HEK293 (cell line): ENCODE data around the gene FRS2.

Source experiments
- GLI2 ChIP-seq: fragments of 450-650 bp; formaldehyde crosslinking; IDR thresholded peaks from 2 replicates; pipeline ENCODE4; 2017; ENCODE audit warnings: missing biosample characterization, missing genetic modification characterization, low read depth, borderline replicate concordance
- HOXA7 ChIP-seq: sonication (generic); formaldehyde crosslinking; IDR thresholded peaks from 2 replicates; pipeline ENCODE4 v1.8.1; 2022; ENCODE audit warnings: missing genetic modification reagents, borderline replicate concordance
- KLF10 ChIP-seq: fragments of 450-650 bp; IDR thresholded peaks from 2 replicates; pipeline ENCODE4 v1.5.1; 2018; ENCODE audit warnings: missing biosample characterization, mild to moderate bottlenecking, missing genetic modification characterization
- SP3 ChIP-seq: fragments of 450-650 bp; formaldehyde crosslinking; IDR thresholded peaks from 2 replicates; pipeline ENCODE4 v1.5.1; 2016; ENCODE audit warnings: missing biosample characterization, missing genetic modification characterization
- ZNF140 ChIP-seq: fragments of 450-650 bp; formaldehyde crosslinking; IDR thresholded peaks from 2 replicates; pipeline ENCODE4 v1.5.1; 2016; ENCODE audit warnings: missing biosample characterization, missing genetic modification characterization
- ZNF530 ChIP-seq: fragments of 450-650 bp; formaldehyde crosslinking; IDR thresholded peaks from 2 replicates; pipeline ENCODE4 v1.5.1; 2016; ENCODE audit warnings: low read depth, missing biosample characterization, missing genetic modification characterization
- ZNF768 ChIP-seq: fragments of 450-650 bp; formaldehyde crosslinking; IDR thresholded peaks from 2 replicates; pipeline ENCODE4 v1.5.1; 2018; ENCODE audit warnings: missing biosample characterization, mild to moderate bottlenecking, missing genetic modification characterization
- TF ChIP-seq, protein P1 (sequence below): sonication (generic); formaldehyde crosslinking; IDR thresholded peaks from 2 replicates; pipeline ENCODE4 v1.8.1; 2022; ENCODE audit warnings: mild to moderate bottlenecking, moderate library complexity, missing genetic modification reagents
- TF ChIP-seq, protein P2 (sequence below): fragments of 450-650 bp; formaldehyde crosslinking; IDR thresholded peaks from 2 replicates; pipeline ENCODE4 v1.5.1; 2016; ENCODE audit warnings: missing biosample characterization, missing genetic modification characterization
- TF ChIP-seq, protein P3 (sequence below): fragments of 450-650 bp; formaldehyde crosslinking; IDR thresholded peaks from 2 replicates; pipeline ENCODE4 v1.5.1; 2016; ENCODE audit warnings: missing biosample characterization, missing genetic modification characterization, low read depth
- TF ChIP-seq, protein P4 (sequence below): fragments of 450-650 bp; formaldehyde crosslinking; IDR thresholded peaks from 2 replicates; pipeline ENCODE4 v1.5.1; 2016; ENCODE audit warnings: missing biosample characterization, missing genetic modification characterization
- TF ChIP-seq, protein P5 (sequence below): fragments of 450-650 bp; formaldehyde crosslinking; IDR thresholded peaks from 2 replicates; pipeline ENCODE4 v1.5.1; 2016; ENCODE audit warnings: missing biosample characterization, missing genetic modification characterization, low read depth

DNA sequence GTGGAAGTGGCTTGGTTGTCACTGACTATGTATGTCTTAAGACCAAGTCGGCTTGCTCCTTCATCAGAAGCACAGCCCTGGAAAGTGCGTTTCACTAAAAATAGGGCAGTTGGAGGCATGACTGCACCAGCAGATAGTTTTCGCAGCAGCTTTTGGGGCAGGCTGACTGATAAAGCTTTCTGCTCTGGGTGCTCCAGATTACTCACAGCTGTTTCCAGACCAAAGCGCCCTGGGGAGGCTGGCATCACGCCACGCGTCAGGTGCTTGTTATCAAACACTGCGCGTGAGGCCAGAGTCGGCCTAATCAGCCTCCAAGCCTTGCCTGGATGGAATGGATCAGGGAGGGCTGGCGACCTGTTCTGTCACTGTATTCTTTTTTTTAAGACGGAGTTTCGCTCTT is 153.8 kb downstream of the FRS2 start:
- TF ChIP-seq ZNF768 (tag by site-specific recombination) = no peak
- TF ChIP-seq, protein P1, sequence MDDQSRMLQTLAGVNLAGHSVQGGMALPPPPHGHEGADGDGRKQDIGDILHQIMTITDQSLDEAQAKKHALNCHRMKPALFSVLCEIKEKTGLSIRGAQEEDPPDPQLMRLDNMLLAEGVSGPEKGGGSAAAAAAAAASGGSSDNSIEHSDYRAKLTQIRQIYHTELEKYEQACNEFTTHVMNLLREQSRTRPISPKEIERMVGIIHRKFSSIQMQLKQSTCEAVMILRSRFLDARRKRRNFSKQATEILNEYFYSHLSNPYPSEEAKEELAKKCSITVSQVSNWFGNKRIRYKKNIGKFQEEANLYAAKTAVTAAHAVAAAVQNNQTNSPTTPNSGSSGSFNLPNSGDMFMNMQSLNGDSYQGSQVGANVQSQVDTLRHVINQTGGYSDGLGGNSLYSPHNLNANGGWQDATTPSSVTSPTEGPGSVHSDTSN (CRISPR knock-in tag) = no peak
- TF ChIP-seq, protein P2, sequence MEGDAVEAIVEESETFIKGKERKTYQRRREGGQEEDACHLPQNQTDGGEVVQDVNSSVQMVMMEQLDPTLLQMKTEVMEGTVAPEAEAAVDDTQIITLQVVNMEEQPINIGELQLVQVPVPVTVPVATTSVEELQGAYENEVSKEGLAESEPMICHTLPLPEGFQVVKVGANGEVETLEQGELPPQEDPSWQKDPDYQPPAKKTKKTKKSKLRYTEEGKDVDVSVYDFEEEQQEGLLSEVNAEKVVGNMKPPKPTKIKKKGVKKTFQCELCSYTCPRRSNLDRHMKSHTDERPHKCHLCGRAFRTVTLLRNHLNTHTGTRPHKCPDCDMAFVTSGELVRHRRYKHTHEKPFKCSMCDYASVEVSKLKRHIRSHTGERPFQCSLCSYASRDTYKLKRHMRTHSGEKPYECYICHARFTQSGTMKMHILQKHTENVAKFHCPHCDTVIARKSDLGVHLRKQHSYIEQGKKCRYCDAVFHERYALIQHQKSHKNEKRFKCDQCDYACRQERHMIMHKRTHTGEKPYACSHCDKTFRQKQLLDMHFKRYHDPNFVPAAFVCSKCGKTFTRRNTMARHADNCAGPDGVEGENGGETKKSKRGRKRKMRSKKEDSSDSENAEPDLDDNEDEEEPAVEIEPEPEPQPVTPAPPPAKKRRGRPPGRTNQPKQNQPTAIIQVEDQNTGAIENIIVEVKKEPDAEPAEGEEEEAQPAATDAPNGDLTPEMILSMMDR (tag by site-specific recombination) = no peak
- TF ChIP-seq ZNF140 = no peak
- no peak for TF ChIP-seq SP3
- no peak for TF ChIP-seq GLI2 (tag by site-specific recombination)
- no peak for TF ChIP-seq HOXA7
- TF ChIP-seq, protein P3, sequence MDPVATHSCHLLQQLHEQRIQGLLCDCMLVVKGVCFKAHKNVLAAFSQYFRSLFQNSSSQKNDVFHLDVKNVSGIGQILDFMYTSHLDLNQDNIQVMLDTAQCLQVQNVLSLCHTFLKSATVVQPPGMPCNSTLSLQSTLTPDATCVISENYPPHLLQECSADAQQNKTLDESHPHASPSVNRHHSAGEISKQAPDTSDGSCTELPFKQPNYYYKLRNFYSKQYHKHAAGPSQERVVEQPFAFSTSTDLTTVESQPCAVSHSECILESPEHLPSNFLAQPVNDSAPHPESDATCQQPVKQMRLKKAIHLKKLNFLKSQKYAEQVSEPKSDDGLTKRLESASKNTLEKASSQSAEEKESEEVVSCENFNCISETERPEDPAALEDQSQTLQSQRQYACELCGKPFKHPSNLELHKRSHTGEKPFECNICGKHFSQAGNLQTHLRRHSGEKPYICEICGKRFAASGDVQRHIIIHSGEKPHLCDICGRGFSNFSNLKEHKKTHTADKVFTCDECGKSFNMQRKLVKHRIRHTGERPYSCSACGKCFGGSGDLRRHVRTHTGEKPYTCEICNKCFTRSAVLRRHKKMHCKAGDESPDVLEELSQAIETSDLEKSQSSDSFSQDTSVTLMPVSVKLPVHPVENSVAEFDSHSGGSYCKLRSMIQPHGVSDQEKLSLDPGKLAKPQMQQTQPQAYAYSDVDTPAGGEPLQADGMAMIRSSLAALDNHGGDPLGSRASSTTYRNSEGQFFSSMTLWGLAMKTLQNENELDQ (tag by site-specific recombination) = no peak
- TF ChIP-seq, protein P4, sequence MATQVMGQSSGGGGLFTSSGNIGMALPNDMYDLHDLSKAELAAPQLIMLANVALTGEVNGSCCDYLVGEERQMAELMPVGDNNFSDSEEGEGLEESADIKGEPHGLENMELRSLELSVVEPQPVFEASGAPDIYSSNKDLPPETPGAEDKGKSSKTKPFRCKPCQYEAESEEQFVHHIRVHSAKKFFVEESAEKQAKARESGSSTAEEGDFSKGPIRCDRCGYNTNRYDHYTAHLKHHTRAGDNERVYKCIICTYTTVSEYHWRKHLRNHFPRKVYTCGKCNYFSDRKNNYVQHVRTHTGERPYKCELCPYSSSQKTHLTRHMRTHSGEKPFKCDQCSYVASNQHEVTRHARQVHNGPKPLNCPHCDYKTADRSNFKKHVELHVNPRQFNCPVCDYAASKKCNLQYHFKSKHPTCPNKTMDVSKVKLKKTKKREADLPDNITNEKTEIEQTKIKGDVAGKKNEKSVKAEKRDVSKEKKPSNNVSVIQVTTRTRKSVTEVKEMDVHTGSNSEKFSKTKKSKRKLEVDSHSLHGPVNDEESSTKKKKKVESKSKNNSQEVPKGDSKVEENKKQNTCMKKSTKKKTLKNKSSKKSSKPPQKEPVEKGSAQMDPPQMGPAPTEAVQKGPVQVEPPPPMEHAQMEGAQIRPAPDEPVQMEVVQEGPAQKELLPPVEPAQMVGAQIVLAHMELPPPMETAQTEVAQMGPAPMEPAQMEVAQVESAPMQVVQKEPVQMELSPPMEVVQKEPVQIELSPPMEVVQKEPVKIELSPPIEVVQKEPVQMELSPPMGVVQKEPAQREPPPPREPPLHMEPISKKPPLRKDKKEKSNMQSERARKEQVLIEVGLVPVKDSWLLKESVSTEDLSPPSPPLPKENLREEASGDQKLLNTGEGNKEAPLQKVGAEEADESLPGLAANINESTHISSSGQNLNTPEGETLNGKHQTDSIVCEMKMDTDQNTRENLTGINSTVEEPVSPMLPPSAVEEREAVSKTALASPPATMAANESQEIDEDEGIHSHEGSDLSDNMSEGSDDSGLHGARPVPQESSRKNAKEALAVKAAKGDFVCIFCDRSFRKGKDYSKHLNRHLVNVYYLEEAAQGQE = no peak
- TF ChIP-seq ZNF530 (tag by site-specific recombination) = no peak
- TF ChIP-seq, protein P5, sequence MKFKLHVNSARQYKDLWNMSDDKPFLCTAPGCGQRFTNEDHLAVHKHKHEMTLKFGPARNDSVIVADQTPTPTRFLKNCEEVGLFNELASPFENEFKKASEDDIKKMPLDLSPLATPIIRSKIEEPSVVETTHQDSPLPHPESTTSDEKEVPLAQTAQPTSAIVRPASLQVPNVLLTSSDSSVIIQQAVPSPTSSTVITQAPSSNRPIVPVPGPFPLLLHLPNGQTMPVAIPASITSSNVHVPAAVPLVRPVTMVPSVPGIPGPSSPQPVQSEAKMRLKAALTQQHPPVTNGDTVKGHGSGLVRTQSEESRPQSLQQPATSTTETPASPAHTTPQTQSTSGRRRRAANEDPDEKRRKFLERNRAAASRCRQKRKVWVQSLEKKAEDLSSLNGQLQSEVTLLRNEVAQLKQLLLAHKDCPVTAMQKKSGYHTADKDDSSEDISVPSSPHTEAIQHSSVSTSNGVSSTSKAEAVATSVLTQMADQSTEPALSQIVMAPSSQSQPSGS (tag by site-specific recombination) = no peak
- no peak for TF ChIP-seq KLF10 (tag by site-specific recombination)
